Gastrocnemius medialis (tissue), 4 donors: Measurements from ENCODE around the gene UGT1A5. TPM values are rescaled to one million over a fixed set of nuclear protein-coding genes. Genes with fewer than 3 reads are reported as not detected.
"Not testable (repeated sequence)": the region's sequence is repeated elsewhere in the genome, so short reads cannot be mapped to it uniquely, and the experiment has no call there.

Experiments used
- ATAC-seq, 2 donors: fragments of 150-250 bp; one replicate each; pipeline ENCODE4 v1.9.1; 2016
- DNase-seq, 2 donors: peaks; one replicate each; pipeline ENCODE4 v3.0.0-alpha.2; 2019
- H3K27ac ChIP-seq, 4 donors: fragments of 200-600 bp; sonication (generic); 1 replicate in 1 of 4; 2 replicates in 3 of 4; pipeline ENCODE4 v1.5.1; 2016 to 2018; ENCODE audit warnings: mild to moderate bottlenecking in 2 of 4, moderate library complexity in 1 of 4
- H3K27me3 ChIP-seq, 3 donors: fragments of 200-600 bp; sonication (generic) in 2 of 3; 1 replicate in 1 of 3; 2 replicates in 2 of 3; pipeline versions ENCODE4 v1.5.1 to v1.6.0; 2016 to 2019; ENCODE audit warnings: mild to moderate bottlenecking in 1 of 3, moderate library complexity in 1 of 3
- H3K36me3 ChIP-seq, 2 donors: fragments of 200-600 bp; sonication (generic) in 1 of 2; one replicate each; pipeline ENCODE4 v1.5.1; 2017 to 2018
- H3K4me1 ChIP-seq, 2 donors: fragments of 200-600 bp; sonication (generic) in 1 of 2; one replicate each; pipeline ENCODE4 v1.5.1; 2016 to 2017; ENCODE audit warnings: mild to moderate bottlenecking in 2 of 2
- H3K4me3 ChIP-seq, 4 donors: fragments of 200-600 bp; sonication (generic) in 3 of 4; 1 replicate in 1 of 4; 2 replicates in 3 of 4; pipeline ENCODE4 v1.5.1; 2016 to 2019; ENCODE audit warnings: mild to moderate bottlenecking in 2 of 4
- H3K9me3 ChIP-seq, 3 donors: fragments of 200-600 bp; sonication (generic) in 2 of 3; 1 replicate in 1 of 3; 2 replicates in 2 of 3; pipeline ENCODE4 v1.5.1; 2016 to 2019
- POLR2A ChIP-seq, 2 donors: fragments of 450-650 bp; IDR thresholded peaks; one replicate each; pipeline ENCODE4 v1.6.1; 2017; ENCODE audit warnings: antibody characterized with exemption in 2 of 2, mild to moderate bottlenecking in 2 of 2, moderate library complexity in 2 of 2
- in situ Hi-C, 4 donors: fragments of 200-750 bp; cut with MboI; loops; one replicate each; pipeline versions ENCODE4 v1.15.0 to v1.8.0; 2017; ENCODE audit warnings: low sequenced_read_pairs in 4 of 4
- intact Hi-C: fragments of 100-400 bp; cut with DNase I; formaldehyde crosslinking; loops from one replicate; pipeline ENCODE4 v1.15.1; 2023; ENCODE audit warnings: low total_unique reads
- total RNA-seq, 4 donors: library from RNA; depleted of rRNA; stranded (reverse); fragments of >200 nt; gene quantifications; one replicate each; pipeline versions ENCODE4 v1.1.0 to v1.2.3, GENCODE V29; 2016
- TF ChIP-seq, protein P1 (sequence below), 5 experiments: fragments of 450-650 bp in 3 of 5; fragments of 200-600 bp in 2 of 5; sonication (generic) in 2 of 5; IDR thresholded peaks in 4 of 5; conservative IDR thresholded peaks in 1 of 5; 1 replicate in 4 of 5; 2 replicates in 1 of 5; pipeline ENCODE4 v1.5.1; 2016 to 2019; ENCODE audit warnings: antibody characterized with exemption in 5 of 5, mild to moderate bottlenecking in 3 of 5, moderate library complexity in 3 of 5

Gene UGT1A5
- total RNA-seq, 4 donors from 2014 or later = not detected

- in situ Hi-C loops = no loop called here
- Histone ChIP-seq H3K27me3 (no peaks in the 10 kb centered on the region), H3K4me1 (no peaks in the 10 kb centered on the region), H3K27ac (no peak overlapping the region), H3K36me3 (no peaks in the 10 kb centered on the region), H3K9me3 (no peaks in the 10 kb centered on the region), H3K4me3 (no peak overlapping the region)
- ATAC-seq (no peak), DNase-seq (no peak)
- TF ChIP-seq POLR2A (IDR thresholded peaks at IDR 0.05) = no peak
- TF ChIP-seq, protein P1, sequence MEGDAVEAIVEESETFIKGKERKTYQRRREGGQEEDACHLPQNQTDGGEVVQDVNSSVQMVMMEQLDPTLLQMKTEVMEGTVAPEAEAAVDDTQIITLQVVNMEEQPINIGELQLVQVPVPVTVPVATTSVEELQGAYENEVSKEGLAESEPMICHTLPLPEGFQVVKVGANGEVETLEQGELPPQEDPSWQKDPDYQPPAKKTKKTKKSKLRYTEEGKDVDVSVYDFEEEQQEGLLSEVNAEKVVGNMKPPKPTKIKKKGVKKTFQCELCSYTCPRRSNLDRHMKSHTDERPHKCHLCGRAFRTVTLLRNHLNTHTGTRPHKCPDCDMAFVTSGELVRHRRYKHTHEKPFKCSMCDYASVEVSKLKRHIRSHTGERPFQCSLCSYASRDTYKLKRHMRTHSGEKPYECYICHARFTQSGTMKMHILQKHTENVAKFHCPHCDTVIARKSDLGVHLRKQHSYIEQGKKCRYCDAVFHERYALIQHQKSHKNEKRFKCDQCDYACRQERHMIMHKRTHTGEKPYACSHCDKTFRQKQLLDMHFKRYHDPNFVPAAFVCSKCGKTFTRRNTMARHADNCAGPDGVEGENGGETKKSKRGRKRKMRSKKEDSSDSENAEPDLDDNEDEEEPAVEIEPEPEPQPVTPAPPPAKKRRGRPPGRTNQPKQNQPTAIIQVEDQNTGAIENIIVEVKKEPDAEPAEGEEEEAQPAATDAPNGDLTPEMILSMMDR (IDR thresholded peaks at IDR 0.05 in 4 of 5, conservative IDR thresholded peaks at IDR 0.05 in 1 of 5) = no peak
- intact Hi-C loops = no loop called here
Observed at GRCh38 chr2:233740870-233741269, 28.2 kb downstream of the UGT1A5 start.

DNA sequence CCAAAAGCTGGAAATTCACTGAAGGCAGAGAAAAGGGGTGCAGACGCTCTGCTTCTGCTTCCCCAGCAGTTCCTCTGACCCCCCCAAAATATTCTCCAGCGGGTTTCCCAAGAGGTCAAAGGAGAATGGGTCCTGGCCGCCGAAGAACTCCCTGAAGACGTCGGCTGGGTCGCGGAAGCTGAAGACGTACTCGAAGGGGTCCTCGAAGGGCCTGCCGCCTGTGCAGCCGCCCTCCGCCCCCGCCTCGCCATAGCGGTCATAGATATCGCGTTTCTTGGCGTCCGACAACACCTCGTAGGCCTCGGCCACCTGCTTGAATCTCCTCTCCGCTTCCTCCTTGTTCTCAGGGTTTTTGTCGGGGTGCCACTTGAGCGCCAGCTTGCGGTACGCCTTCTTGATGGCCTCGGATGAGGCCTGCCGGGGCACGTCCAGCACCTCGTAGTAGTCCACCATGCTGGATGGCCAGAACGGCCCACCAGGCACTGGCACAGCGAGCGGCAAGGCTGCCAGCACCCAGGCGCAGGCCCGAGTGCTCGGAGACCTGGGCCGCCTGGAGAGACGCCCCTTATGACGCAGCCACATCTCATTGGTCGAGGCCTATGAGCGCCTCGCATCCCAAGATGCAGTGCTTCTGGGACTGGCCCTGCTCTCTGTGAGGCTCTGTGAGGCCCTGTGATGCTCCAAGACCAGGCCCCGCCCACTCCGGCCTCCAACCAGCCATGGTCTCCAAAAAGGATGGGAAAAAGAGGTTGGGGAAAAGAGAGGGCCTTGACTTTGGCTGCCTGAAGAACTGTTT, 31.0 kb downstream of the UGT1A5 start:
- in situ Hi-C loops = no loop called here
- DNase-seq = no peak
- no peaks in the 10 kb centered on the region for H3K9me3 ChIP-seq
- no peak for TF ChIP-seq POLR2A (IDR thresholded peaks at IDR 0.05)
- TF ChIP-seq, protein P1 (IDR thresholded peaks at IDR 0.05 in 4 of 5, conservative IDR thresholded peaks at IDR 0.05 in 1 of 5) = no peak
- no peaks in the 10 kb centered on the region for H3K27me3 ChIP-seq
- ATAC-seq = no peak
- H3K4me3 ChIP-seq = no peak overlapping the region
- intact Hi-C loops = no loop called here
- H3K4me1 ChIP-seq = no peaks in the 10 kb centered on the region
- no peaks in the 10 kb centered on the region for H3K36me3 ChIP-seq
- H3K27ac ChIP-seq = no peak overlapping the region

DNA sequence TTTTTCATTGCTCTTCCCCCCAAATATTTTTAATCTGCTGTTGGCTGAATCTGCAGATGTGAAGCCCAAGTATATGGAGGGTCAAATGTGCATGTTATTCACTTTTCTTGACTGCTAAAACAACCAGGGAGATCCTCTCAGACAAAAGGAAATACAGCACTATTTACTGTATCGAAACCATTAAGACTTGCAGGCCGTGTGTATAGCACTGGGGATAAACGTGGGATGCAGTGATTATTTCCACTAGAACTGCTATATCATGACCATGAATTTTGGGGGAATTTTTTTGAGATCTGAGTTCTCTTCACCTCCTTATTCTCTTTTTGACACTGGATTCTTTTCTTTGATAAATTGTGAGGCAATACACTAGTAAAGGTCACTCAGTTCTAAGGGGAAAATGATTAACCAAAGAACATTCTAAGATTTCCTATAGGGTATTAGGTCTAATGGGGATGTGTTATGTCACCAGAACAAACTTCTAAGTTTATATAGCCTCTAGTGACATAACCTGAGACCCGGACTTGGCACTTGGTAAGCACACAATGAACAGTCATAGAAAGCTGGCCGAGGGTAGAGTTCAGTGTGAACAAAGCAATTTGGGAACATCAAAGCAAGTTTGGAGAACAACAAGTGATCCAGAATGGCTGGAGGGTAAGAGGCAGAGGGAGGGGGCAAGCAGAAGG, 32.5 kb downstream of the UGT1A5 start:
- no peaks in the 10 kb centered on the region for H3K36me3 ChIP-seq

GRCh38 chr2:233745838-233746237, 33.1 kb downstream of the UGT1A5 start:
- H3K9me3 ChIP-seq, H3K4me1 ChIP-seq, H3K36me3 ChIP-seq, intact Hi-C loops, DNase-seq, H3K4me3 ChIP-seq, H3K27me3 ChIP-seq, H3K27ac ChIP-seq, in situ Hi-C loops, ATAC-seq: not testable (repeated sequence)

More for the DNA sequence above, 32.5 kb downstream of the UGT1A5 start:
- DNase-seq = no peak
- no peaks in the 10 kb centered on the region for H3K4me1 ChIP-seq
- intact Hi-C loops (no loop called here), in situ Hi-C loops (no loop called here)
- H3K27ac ChIP-seq = no peak overlapping the region
- H3K27me3 ChIP-seq = no peaks in the 10 kb centered on the region
- ATAC-seq = no peak
- H3K9me3 ChIP-seq = no peaks in the 10 kb centered on the region
- no peak overlapping the region for H3K4me3 ChIP-seq
- TF ChIP-seq, protein P1 (IDR thresholded peaks at IDR 0.05 in 4 of 5, conservative IDR thresholded peaks at IDR 0.05 in 1 of 5) = no peak
- TF ChIP-seq POLR2A (IDR thresholded peaks at IDR 0.05) = no peak

GRCh38 chr2:233746475-233747282, 34.0 kb downstream of the UGT1A5 start:
- intact Hi-C loops = no loop called here
- no peak for ATAC-seq

More at GRCh38 chr2:233746475-233747282, 34.0 kb downstream of the UGT1A5 start:
- H3K27me3 ChIP-seq = no peaks in the 10 kb centered on the region
- no peak overlapping the region for H3K4me3 ChIP-seq
- H3K9me3 ChIP-seq = no peaks in the 10 kb centered on the region
- H3K4me1 ChIP-seq = no peaks in the 10 kb centered on the region
- H3K27ac ChIP-seq = no peak overlapping the region
- DNase-seq = no peak
- TF ChIP-seq, protein P1 (IDR thresholded peaks at IDR 0.05 in 4 of 5, conservative IDR thresholded peaks at IDR 0.05 in 1 of 5) = no peak
- TF ChIP-seq POLR2A (IDR thresholded peaks at IDR 0.05) = no peak
- H3K36me3 ChIP-seq = no peaks in the 10 kb centered on the region
- in situ Hi-C loops = no loop called here
